ENCODE data around the gene TEDC2.
"Not testable (repeated sequence)": the region's sequence is repeated elsewhere in the genome, so short reads cannot be mapped to it uniquely, and the experiment has no call there.

Gene TEDC2

DNA sequence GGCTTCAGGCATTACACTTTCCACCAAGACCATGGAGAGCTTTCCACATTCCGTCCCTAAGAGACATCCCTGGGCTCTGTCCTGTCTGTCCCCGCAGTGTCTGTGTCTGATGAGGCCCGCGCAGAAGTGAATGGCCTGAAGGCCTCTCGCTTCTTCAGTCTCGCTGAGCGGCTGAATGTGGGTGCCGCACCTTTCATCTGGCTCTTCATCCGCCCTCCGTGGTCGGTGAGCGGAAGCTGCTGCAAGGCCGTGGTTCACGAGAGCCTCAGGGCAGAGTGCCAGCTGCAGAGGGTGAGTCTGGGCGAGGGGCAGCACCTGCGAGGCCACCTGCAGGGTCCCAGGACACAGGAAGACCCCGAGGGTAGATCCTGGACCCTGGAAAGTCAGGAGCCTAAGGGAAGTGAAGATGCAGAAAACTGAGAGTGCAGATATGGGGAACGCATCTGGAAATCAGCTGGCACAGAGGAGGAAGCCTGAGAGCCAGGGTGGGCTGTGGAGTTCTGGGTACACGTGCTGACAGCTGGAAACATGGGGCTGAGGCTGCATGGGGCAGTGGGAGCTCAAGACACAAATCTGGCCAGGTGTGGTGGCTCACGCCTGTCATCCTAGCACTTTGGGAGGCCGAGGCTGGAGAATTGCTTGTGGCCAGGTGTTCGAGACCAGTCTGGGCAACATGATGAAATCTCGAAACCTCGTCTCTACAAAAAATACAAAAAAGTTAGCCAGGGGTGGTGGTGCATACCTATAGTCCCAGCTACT lies 22.7 kb upstream of the TEDC2 start:
- H3K4me3 Mint-ChIP-seq: no peak overlapping the region
- no peak for DNase-seq
- H3K9me3 Mint-ChIP-seq: no peaks in the 10 kb centered on the region
- no peak overlapping the region for H3K27ac Mint-ChIP-seq
- peaks cover 66% of the 10 kb centered on the region for H3K36me3 Mint-ChIP-seq (ENCODE audit: low read depth)
- no peaks in the 10 kb centered on the region for H3K4me1 Mint-ChIP-seq
- H3K27me3 Mint-ChIP-seq (ENCODE audit: low read depth, poor library complexity): no peaks in the 10 kb centered on the region
- TF ChIP-seq, protein P1, sequence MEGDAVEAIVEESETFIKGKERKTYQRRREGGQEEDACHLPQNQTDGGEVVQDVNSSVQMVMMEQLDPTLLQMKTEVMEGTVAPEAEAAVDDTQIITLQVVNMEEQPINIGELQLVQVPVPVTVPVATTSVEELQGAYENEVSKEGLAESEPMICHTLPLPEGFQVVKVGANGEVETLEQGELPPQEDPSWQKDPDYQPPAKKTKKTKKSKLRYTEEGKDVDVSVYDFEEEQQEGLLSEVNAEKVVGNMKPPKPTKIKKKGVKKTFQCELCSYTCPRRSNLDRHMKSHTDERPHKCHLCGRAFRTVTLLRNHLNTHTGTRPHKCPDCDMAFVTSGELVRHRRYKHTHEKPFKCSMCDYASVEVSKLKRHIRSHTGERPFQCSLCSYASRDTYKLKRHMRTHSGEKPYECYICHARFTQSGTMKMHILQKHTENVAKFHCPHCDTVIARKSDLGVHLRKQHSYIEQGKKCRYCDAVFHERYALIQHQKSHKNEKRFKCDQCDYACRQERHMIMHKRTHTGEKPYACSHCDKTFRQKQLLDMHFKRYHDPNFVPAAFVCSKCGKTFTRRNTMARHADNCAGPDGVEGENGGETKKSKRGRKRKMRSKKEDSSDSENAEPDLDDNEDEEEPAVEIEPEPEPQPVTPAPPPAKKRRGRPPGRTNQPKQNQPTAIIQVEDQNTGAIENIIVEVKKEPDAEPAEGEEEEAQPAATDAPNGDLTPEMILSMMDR (IDR thresholded peaks at IDR 0.05): no peak

DNA sequence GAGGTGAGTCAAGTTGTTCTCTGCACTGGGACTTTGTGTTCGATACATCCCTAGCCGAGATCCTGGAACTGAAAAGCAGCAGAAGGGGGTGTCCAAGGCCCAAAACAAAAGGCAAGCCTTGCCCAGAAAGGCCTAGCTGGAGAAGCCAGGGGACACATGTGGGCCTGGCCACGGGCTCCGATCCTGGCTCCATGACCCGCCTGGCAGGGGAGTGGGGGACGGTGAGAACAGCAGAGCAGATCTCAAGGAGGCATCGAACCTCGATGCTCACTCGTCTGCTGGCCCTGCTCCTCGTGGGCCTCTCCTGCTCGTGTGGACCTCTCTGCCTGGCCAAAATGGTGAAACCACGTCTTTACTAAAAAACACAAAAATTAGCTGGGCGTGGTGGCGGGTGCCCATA lies 21.8 kb upstream of the TEDC2 start:
- H3K36me3 Mint-ChIP-seq (ENCODE audit: low read depth): peaks cover 59% of the 10 kb centered on the region
- no peak overlapping the region for H3K4me3 Mint-ChIP-seq
- no peak for DNase-seq
- H3K4me1 Mint-ChIP-seq: no peaks in the 10 kb centered on the region
- no peaks in the 10 kb centered on the region for H3K9me3 Mint-ChIP-seq
- TF ChIP-seq, protein P1 (IDR thresholded peaks at IDR 0.05): no peak
- H3K27me3 Mint-ChIP-seq (ENCODE audit: low read depth, poor library complexity): no peaks in the 10 kb centered on the region
- H3K27ac Mint-ChIP-seq: no peak overlapping the region

DNA sequence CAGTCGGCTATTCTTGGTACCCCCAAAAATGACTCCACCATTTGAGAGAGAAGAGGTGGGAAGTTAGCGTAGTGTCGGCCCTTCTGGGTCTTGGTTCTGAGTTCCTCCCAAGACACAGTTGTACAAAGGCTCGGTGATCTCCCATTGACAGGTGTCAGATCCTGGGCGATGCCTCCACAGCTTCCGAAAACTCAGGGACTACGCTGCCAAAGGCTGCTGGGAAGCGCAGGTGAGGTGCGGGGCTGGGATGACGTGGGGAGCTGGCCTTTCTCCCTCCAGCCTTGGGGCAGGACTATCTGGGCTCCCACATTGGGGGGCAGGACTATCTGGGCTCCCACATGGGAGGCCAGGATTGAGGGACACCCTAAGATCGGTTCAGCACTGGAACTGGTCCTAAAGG lies 20.3 kb upstream of the TEDC2 start:
- Mint-ChIP-seq H3K4me1 (no peaks in the 10 kb centered on the region), H3K27me3 (ENCODE audit: low read depth, poor library complexity) (no peaks in the 10 kb centered on the region), H3K27ac (peak overlapping the region; percentile 59), H3K9me3 (no peaks in the 10 kb centered on the region), H3K4me3 (no peak overlapping the region), H3K36me3 (ENCODE audit: low read depth) (peaks cover 57% of the 10 kb centered on the region)
- TF ChIP-seq, protein P1 (IDR thresholded peaks at IDR 0.05): no peak
- DNase-seq: no peak

DNA sequence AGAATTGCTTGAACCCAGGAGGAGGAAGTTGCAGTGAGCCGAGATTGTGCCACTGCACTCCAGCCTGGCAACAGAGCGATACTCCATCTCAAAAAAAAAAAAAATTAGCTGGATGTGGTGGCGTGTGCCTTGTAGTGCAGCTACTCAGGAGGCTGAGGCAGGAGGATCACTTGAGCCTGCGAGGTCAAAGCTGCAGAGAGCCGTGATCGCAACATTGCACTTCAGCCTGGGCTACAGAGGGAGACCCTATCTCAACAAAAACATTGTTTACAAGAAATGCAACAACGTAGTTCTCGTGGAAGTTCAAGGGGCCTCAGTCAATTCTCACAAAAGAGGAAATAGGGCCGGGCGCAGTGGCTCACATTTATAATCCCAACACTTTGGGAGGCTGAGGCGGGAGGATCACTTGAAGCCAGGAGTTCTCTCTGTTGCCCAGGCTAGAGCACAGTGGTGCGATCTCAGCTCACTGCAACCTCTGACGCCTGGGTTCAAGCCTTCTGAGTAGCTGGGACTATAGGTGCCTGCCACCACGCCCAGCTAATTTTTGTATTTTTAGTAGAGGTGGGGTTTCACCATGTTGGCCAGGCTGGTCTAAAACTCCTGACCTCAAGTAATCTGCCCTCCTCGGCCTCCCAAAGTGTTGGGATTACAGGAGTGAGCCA lies 18.6 kb upstream of the TEDC2 start:
- not testable (repeated sequence) for H3K9me3 Mint-ChIP-seq; H3K27ac Mint-ChIP-seq; H3K27me3 Mint-ChIP-seq (ENCODE audit: low read depth, poor library complexity); DNase-seq; H3K4me3 Mint-ChIP-seq; H3K4me1 Mint-ChIP-seq
- peaks cover 57% of the 10 kb centered on the region for H3K36me3 Mint-ChIP-seq (ENCODE audit: low read depth)

DNA sequence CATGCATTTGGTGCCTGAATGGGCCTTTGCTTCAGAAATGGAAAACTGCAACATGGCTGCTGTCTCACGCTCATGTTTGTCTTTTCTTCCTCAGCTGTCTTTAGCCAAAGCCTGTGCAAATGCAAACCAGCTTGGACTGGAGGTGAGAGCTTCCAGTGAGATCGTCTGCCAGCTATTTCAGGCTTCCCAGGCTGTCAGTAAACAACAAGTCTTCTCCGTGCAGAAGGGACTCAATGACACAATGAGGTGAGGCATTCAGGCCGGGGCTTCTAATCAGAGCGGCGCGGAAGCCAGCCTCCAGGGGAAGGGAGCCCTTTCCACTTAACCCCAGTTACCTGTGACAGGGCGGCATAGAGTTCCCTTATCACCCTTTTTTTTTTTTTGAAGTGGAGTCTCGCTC lies 16.4 kb upstream of the TEDC2 start:
- no peaks in the 10 kb centered on the region for H3K4me1 Mint-ChIP-seq

DNA sequence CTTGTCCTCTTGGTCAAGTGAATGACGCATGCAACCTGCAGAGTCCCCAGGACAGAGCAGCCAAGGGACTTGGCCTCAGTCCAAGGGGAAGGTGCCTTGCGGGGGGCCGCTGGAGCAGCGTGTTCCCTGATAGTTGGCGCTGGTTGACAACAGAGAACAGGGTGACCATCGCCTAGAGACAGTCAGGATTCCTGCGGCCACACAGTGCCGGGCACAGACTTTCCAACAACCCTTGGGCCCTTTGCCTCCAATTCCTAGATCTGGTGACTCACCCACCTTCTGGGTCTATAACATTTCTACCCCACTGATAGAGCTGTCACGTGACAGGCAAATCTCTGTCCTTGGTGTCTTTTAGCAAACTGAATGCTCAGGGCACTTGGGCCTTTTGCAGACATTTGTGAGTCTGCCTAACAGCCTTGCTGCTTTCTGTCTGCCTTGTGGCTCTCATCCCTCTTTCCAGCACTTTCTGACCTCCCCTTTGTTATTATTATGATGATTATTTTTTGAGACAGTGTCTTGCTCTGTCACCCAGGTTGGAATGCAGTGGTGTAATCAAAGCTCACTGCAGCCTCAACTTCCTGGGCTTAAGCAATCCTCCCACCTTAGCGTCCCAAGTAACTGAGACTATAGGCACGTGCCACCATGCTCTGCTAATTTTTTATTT lies 11.9 kb upstream of the TEDC2 start:
- DNase-seq: no peak
- Mint-ChIP-seq H3K36me3 (ENCODE audit: low read depth) (peaks cover 53% of the 10 kb centered on the region), H3K27ac (no peak overlapping the region), H3K9me3 (no peaks in the 10 kb centered on the region), H3K27me3 (ENCODE audit: low read depth, poor library complexity) (no peaks in the 10 kb centered on the region), H3K4me3 (no peak overlapping the region), H3K4me1 (no peaks in the 10 kb centered on the region)
- TF ChIP-seq, protein P1 (IDR thresholded peaks at IDR 0.05): no peak

More for the DNA sequence above, 16.4 kb upstream of the TEDC2 start:
- Mint-ChIP-seq H3K9me3 (no peaks in the 10 kb centered on the region), H3K27me3 (ENCODE audit: low read depth, poor library complexity) (no peaks in the 10 kb centered on the region), H3K4me3 (no peak overlapping the region), H3K27ac (peak overlapping the region; percentile 39), H3K36me3 (ENCODE audit: low read depth) (peaks cover 49% of the 10 kb centered on the region)
- no peak for DNase-seq
- TF ChIP-seq, protein P1 (IDR thresholded peaks at IDR 0.05): no peak

All from nephron progenitor cell (in vitro differentiated cells).